ENCODE measurements around the gene SLC15A5. TPM values are rescaled to one million over a fixed set of nuclear protein-coding genes. Genes with fewer than 3 reads are reported as not detected.

The SLC15A5 gene
- total RNA-seq, 4 donors from 2014 or later, result not detected

- Histone ChIP-seq H3K27ac (no peak overlapping the region), H3K9me3 (no peaks in the 10 kb centered on the region)
- no peak for DNase-seq
Measured at GRCh38 chr12:16158050-16158449, 119.4 kb downstream of the SLC15A5 start.

GRCh38 chr12:16155938-16156337, 121.5 kb downstream of the SLC15A5 start:
- TF ChIP-seq CTCF (IDR thresholded peaks at IDR 0.05) (no peak), POLR2A (IDR thresholded peaks at IDR 0.05) (no peak)
- Histone ChIP-seq H3K27me3 (no peaks in the 10 kb centered on the region), H3K9me3 (no peaks in the 10 kb centered on the region), H3K4me1 (peaks cover 0 to 4% (median 0%) of the 10 kb centered on the region in 4 donors), H3K36me3 (no peaks in the 10 kb centered on the region), H3K27ac (no peak overlapping the region), H3K4me3 (no peak overlapping the region)
- no peak for DNase-seq

More at GRCh38 chr12:16158050-16158449, 119.4 kb downstream of the SLC15A5 start:
- Histone ChIP-seq H3K36me3 (no peaks in the 10 kb centered on the region), H3K4me3 (no peak overlapping the region), H3K4me1 (peaks cover 0 to 4% (median 0%) of the 10 kb centered on the region in 4 donors), H3K27me3 (no peaks in the 10 kb centered on the region)
- TF ChIP-seq POLR2A (IDR thresholded peaks at IDR 0.05) (no peak), CTCF (IDR thresholded peaks at IDR 0.05) (no peak)

GRCh38 chr12:16154990-16155389, 122.5 kb downstream of the SLC15A5 start:
- no peak for DNase-seq
- peaks cover 0 to 4% (median 0%) of the 10 kb centered on the region in 4 donors for H3K4me1 ChIP-seq
- H3K36me3 ChIP-seq, result no peaks in the 10 kb centered on the region
- no peak for TF ChIP-seq POLR2A (IDR thresholded peaks at IDR 0.05)
- no peak for TF ChIP-seq CTCF (IDR thresholded peaks at IDR 0.05)
- H3K4me3 ChIP-seq, result no peak overlapping the region
- H3K27me3 ChIP-seq, result no peaks in the 10 kb centered on the region
- H3K27ac ChIP-seq, result no peak overlapping the region
- no peaks in the 10 kb centered on the region for H3K9me3 ChIP-seq

GRCh38 chr12:16152885-16153673, 124.4 kb downstream of the SLC15A5 start:
- Histone ChIP-seq H3K4me3 (no peak overlapping the region), H3K9me3 (no peaks in the 10 kb centered on the region), H3K4me1 (no peaks in the 10 kb centered on the region), H3K36me3 (no peaks in the 10 kb centered on the region), H3K27ac (no peak overlapping the region), H3K27me3 (no peaks in the 10 kb centered on the region)
- no peak for DNase-seq
- TF ChIP-seq POLR2A (IDR thresholded peaks at IDR 0.05) (no peak), CTCF (IDR thresholded peaks at IDR 0.05) (no peak)

- no peak for DNase-seq
- no peaks in the 10 kb centered on the region for H3K27me3 ChIP-seq
- H3K27ac ChIP-seq, result no peak overlapping the region
- H3K4me3 ChIP-seq, result no peak overlapping the region
- TF ChIP-seq CTCF (IDR thresholded peaks at IDR 0.05), result no peak
- TF ChIP-seq POLR2A (IDR thresholded peaks at IDR 0.05), result no peak
- no peaks in the 10 kb centered on the region for H3K4me1 ChIP-seq
- no peaks in the 10 kb centered on the region for H3K36me3 ChIP-seq
- no peaks in the 10 kb centered on the region for H3K9me3 ChIP-seq
Measured at GRCh38 chr12:16150276-16150675, 127.2 kb downstream of the SLC15A5 start.

Measured in Peyer's patch (tissue), 4 donors.